Neural cell (in vitro differentiated cells): ENCODE results near the gene EXTL1.

Experiments used
- CTCF ChIP-seq: fragments of 450-650 bp; IDR thresholded peaks from 2 replicates; pipeline ENCODE4 v1.5.1; 2014; ENCODE audit warnings: antibody characterized with exemption, mild to moderate bottlenecking, moderate library complexity; ENCODE audit not compliant: poor library complexity, severe bottlenecking
- EP300 ChIP-seq: fragments of 450-650 bp; conservative IDR thresholded peaks from 2 replicates; pipeline ENCODE4 v1.6.1; 2014; ENCODE audit warnings: antibody characterized with exemption, mild to moderate bottlenecking, moderate library complexity; ENCODE audit not compliant: poor library complexity, severe bottlenecking
- EZH2 ChIP-seq: fragments of 200-600, 300-800 bp; shearing (Covaris generic), sonication (generic); IDR thresholded peaks from 2 replicates; pipeline ENCODE4 v1.6.1; 2014; ENCODE audit warnings: antibody characterized with exemption, low read length, borderline replicate concordance, mild to moderate bottlenecking; ENCODE audit not compliant: insufficient read depth, poor library complexity, severe bottlenecking
- MXI1 ChIP-seq: fragments of 450-650 bp; conservative IDR thresholded peaks from 2 replicates; pipeline ENCODE4 v1.6.1; 2014; ENCODE audit warnings: antibody characterized with exemption, mild to moderate bottlenecking; ENCODE audit not compliant: poor library complexity, severe bottlenecking
- POLR2AphosphoS5 ChIP-seq: IDR thresholded peaks from 2 replicates; pipeline ENCODE4 v1.6.1; 2012
- RAD21 ChIP-seq: fragments of 450-650 bp; conservative IDR thresholded peaks from 2 replicates; pipeline ENCODE4 v1.6.1; 2014; ENCODE audit warnings: antibody characterized with exemption, mild to moderate bottlenecking, moderate library complexity
- REST ChIP-seq: IDR thresholded peaks from 2 replicates; pipeline ENCODE4 v1.6.1; 2012; ENCODE audit warnings: borderline replicate concordance
- SMC3 ChIP-seq: fragments of 450-650 bp; conservative IDR thresholded peaks from 2 replicates; pipeline ENCODE4 v1.6.1; 2014; ENCODE audit warnings: antibody characterized with exemption, mild to moderate bottlenecking, moderate library complexity; ENCODE audit not compliant: poor library complexity

DNA sequence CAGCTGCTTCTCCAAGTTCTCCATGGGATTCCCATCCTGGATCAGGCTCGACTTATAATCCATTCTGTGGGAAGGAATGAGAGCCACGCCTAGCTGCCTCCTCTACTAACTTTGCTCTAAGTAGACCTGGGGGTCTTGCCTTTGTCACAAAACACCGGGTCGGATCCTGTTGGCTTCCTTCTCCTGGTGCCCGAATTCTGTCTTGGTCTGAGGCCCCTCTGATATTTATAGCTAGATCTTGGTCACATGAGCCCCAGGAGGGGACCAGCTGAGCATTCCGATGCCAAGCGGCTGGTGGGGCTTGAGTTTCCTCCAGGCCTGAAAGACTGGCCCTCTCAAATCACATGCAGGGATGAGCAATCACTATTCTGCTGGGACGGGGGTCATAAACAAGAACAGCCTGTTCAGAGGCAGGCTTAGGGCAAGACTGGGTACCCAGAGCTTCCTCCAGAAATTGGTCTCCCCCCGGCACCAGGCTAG lies 45.9 kb downstream of the EXTL1 start, which contains the start of gene TRIM63:
- TF ChIP-seq REST = no peak
- TF ChIP-seq CTCF = no peak
- no peak for TF ChIP-seq EP300
- TF ChIP-seq MXI1 = no peak
- no peak for TF ChIP-seq RAD21
- TF ChIP-seq POLR2AphosphoS5 = no peak
- TF ChIP-seq SMC3 = no peak
- TF ChIP-seq EZH2 = no peak
